ENCODE results near the gene ANXA4.
"Not testable (repeated sequence)": the region's sequence is repeated elsewhere in the genome, so short reads cannot be mapped to it uniquely, and the experiment has no call there.

The ANXA4 gene

DNA sequence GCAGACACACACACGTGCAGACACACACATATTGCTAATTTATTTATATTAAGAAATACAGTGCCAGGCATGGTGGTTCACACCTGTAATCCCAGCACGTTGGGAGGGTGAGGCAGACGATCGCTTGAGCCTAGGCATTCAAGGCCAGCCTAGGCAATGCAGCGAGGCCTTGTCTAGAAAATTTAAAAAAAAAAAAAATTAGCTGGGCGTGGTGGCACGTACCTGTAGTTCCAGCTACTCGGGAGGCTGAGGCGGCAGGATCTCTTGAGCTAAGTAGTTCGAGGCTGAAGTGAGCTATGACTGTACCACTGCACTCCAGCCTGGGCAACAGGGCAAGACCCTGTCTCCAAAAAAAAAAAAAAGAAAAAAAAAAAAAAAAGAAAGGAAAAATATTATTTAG lies 28.8 kb downstream of the ANXA4 start:
- Histone ChIP-seq H3K4me3 (ENCODE audit: low read length) (no peak overlapping the region), H3K4me1 (ENCODE audit: control insufficient read depth, insufficient read depth, low read length) (peaks cover 56% of the 10 kb centered on the region), H3K9me3 (ENCODE audit: control insufficient read depth, low read length) (no peaks in the 10 kb centered on the region), H3K9ac (ENCODE audit: low read length) (no peak overlapping the region), H3K27me3 (replicated peaks; ENCODE audit: control insufficient read depth, insufficient read depth, low read length) (no peaks in the 10 kb centered on the region), H3K36me3 (ENCODE audit: control insufficient read depth, insufficient read depth, low read length, severe bottlenecking) (no peaks in the 10 kb centered on the region)
- no peak for DNase-seq (ENCODE audit: low read depth)

DNA sequence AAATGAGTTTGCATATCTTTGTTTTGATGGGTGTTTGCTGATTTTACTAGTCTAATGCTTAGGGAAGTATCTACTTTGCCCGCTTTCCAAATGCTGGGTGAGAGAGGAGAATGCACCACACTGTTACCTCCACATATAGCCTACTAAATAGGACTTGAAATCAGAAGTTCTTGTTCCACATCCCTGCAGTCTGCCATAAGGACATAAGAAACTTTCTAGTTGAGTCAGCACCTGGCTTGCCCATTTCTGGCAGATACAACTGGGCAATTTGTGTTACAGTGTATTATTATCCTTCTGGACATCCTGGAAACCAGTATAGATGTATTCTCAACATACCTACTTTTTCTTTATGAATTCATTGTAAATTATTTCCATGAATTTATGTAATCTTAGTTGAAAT lies 29.5 kb downstream of the ANXA4 start:
- no peaks in the 10 kb centered on the region for H3K27me3 ChIP-seq (replicated peaks; ENCODE audit: control insufficient read depth, insufficient read depth, low read length)
- DNase-seq (ENCODE audit: low read depth): no peak
- H3K36me3 ChIP-seq (ENCODE audit: control insufficient read depth, insufficient read depth, low read length, severe bottlenecking): no peaks in the 10 kb centered on the region
- H3K4me1 ChIP-seq (ENCODE audit: control insufficient read depth, insufficient read depth, low read length): peaks cover 52% of the 10 kb centered on the region
- H3K9ac ChIP-seq (ENCODE audit: low read length): no peak overlapping the region
- no peaks in the 10 kb centered on the region for H3K9me3 ChIP-seq (ENCODE audit: control insufficient read depth, low read length)
- H3K4me3 ChIP-seq (ENCODE audit: low read length): no peak overlapping the region

DNA sequence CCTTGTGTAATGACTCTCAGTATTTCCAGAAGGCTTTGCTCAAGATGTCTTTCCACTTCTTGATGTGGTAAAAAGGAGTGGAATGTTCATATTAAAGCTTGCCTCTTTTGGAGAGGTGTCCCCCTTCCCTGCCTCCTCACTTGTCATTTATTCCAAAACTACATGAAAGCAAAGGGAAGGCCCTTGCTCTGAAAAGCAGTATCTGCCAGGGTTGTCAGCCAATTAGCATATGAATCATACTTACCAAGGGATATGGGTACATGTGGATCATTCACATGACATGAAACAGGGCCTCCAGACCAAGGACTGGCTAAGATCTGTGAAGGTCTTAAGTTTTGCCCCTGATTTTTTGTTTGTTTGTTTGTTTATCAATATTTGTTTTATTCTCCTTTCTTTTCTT lies 31.3 kb downstream of the ANXA4 start:
- H3K36me3 ChIP-seq (ENCODE audit: control insufficient read depth, insufficient read depth, low read length, severe bottlenecking): no peaks in the 10 kb centered on the region
- H3K9me3 ChIP-seq (ENCODE audit: control insufficient read depth, low read length): no peaks in the 10 kb centered on the region
- peaks cover 40% of the 10 kb centered on the region for H3K4me1 ChIP-seq (ENCODE audit: control insufficient read depth, insufficient read depth, low read length)
- no peak overlapping the region for H3K4me3 ChIP-seq (ENCODE audit: low read length)
- peak overlapping the region; percentile 3 for H3K9ac ChIP-seq (ENCODE audit: low read length)
- no peaks in the 10 kb centered on the region for H3K27me3 ChIP-seq (replicated peaks; ENCODE audit: control insufficient read depth, insufficient read depth, low read length)
- peak; percentile 66 for DNase-seq (ENCODE audit: low read depth)

DNA sequence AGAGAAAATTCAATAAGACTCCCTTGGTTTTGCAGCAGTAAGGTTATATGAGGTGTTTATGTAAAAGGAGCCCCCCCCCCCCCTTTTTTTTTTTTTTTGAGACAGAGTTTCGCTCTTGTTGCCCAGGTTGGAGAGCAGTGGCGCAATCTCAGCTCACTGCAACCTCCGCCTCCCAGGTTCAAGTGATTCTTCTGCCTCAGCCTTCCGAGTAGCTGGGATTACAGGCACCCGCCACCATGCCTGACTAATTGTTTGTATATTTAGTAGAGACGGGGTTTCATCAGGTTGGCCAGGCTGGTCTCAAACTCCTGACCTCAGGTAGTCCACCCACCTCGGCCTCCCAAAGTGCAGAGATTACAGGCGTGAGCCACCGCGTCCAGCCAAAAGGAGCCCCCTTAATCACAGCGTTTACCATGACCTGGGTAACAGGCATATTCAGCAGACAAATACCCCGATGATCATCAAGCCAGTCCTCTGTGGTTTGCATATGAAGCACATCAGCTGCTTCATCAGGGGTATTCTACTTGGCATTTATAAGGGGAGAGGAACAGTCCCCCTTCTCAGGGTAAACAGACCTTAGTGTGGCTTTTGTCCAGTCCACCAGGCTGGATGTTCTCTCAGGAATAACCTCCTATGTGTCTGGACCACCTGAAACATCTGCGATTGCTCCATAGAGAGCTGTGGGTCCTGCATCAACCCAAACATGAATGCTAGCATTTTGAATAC lies 32.5 kb downstream of the ANXA4 start:
- H3K27me3 ChIP-seq (replicated peaks; ENCODE audit: control insufficient read depth, insufficient read depth, low read length); H3K9me3 ChIP-seq (ENCODE audit: control insufficient read depth, low read length); DNase-seq (ENCODE audit: low read depth); H3K9ac ChIP-seq (ENCODE audit: low read length); H3K36me3 ChIP-seq (ENCODE audit: control insufficient read depth, insufficient read depth, low read length, severe bottlenecking); H3K4me3 ChIP-seq (ENCODE audit: low read length): not testable (repeated sequence)
- H3K4me1 ChIP-seq (ENCODE audit: control insufficient read depth, insufficient read depth, low read length): peaks cover 40% of the 10 kb centered on the region

DNA sequence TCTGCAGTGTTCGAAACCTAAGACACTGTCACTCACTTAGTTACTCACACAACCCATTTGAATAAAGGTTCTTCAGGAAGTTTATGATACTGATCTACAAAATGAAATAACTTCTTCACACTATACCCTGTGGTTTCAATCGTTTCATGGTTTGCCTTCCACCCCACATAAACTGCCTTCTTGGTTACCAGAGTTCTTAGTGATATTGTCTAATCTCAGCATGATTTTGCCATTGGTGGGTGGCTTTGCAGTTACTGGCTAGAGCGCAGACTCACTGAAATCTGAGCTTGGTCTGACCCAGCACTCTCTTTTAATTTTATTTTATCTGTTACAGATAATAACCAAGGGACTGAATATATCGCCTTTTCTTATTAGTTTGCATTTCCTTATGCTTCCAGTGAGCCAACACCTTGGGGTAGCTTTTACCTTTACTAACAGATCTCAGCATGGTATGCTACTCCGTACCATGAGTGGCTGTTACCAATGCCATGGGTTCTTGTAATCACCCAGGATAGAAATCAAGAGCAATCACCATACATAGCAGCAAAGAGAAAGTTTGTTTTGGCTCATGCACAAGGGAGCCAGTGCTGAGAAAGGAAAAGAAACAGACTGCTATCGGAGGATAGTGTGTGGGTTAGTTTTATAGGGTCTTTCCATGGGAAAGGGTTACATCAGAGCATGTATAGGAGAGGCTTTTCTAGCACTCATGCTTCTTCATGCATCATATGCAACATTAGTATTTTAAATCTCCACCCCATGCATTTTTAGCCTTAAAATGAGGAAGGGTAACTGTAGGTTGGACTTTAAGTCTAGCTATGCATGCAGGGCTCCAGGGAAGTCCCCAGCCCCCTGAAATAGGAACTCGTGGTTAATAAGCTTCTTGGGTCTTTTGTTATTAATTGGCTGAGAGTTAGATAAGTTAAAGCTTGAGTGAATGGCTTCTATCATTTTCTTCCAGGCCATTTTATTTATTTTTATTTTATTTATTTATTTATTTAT lies 33.3 kb downstream of the ANXA4 start:
- no peak for DNase-seq (ENCODE audit: low read depth)
- H3K4me3 ChIP-seq (ENCODE audit: low read length): no peak overlapping the region
- H3K4me1 ChIP-seq (ENCODE audit: control insufficient read depth, insufficient read depth, low read length): peaks cover 37% of the 10 kb centered on the region
- no peaks in the 10 kb centered on the region for H3K36me3 ChIP-seq (ENCODE audit: control insufficient read depth, insufficient read depth, low read length, severe bottlenecking)
- no peak overlapping the region for H3K9ac ChIP-seq (ENCODE audit: low read length)
- no peaks in the 10 kb centered on the region for H3K27me3 ChIP-seq (replicated peaks; ENCODE audit: control insufficient read depth, insufficient read depth, low read length)
- no peaks in the 10 kb centered on the region for H3K9me3 ChIP-seq (ENCODE audit: control insufficient read depth, low read length)

DNA sequence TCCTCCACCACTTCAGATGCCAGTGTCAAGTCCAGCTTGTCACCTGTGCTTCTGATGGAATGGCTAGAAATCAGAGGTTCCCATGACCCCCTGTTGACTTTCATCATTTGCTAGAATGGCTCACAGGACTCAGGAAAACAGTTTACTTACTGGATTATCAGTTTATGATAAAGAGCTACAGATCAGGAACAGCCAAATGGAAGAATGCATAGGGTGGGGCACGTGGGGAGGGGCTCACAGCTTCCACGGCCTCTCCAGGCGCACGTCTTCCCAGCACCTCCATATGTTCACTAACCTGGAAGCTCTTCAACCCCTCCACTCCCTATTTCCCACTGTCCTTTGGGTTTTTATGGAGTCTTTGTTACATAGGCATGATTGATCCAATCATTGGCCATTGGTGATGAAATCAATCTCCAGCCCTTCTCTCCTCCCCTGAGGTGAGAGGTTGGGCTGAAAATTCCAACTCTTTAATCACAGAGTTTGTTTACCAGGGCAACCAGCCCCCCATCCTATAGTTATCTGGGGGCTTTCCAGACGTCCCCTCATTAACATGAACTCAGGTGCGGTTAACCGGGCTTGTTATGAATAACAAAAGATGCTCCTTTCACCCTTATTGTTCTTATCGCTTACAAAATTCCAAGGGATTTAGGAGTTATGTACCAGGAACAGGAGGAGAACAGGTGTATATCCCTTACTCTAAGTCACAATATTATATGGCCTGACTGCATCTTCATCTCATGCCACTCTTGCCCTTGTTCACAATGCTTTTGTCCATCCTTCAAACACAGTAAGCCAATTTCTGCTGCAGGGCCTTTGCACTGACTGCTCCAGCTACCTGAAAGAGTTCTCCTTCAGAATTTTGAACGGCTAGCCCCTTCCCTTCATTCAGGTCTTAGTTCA lies 35.2 kb downstream of the ANXA4 start:
- Histone ChIP-seq H3K9ac (ENCODE audit: low read length) (no peak overlapping the region), H3K4me3 (ENCODE audit: low read length) (no peak overlapping the region)

DNA sequence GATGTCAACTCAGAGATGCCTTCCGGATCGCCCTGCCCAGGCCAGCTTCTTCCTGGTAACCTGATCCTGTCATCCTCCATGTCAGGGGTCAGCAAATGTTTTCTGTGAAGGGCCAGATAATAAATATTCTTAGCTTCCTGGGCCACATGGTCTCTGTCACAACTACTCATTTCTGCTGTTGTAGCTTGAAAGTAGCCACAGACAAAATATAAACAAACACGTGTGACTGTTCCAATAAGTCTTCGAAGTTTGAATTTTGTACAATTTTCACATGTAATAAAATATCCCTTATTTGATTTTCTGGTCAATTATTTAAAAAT lies 35.8 kb downstream of the ANXA4 start:
- Histone ChIP-seq H3K9me3 (ENCODE audit: control insufficient read depth, low read length) (no peaks in the 10 kb centered on the region), H3K36me3 (ENCODE audit: control insufficient read depth, insufficient read depth, low read length, severe bottlenecking) (peaks cover 3% of the 10 kb centered on the region), H3K9ac (ENCODE audit: low read length) (no peak overlapping the region), H3K4me1 (ENCODE audit: control insufficient read depth, insufficient read depth, low read length) (peaks cover 30% of the 10 kb centered on the region), H3K4me3 (ENCODE audit: low read length) (no peak overlapping the region), H3K27me3 (replicated peaks; ENCODE audit: control insufficient read depth, insufficient read depth, low read length) (no peaks in the 10 kb centered on the region)
- DNase-seq (ENCODE audit: low read depth): no peak

More for the DNA sequence above, 35.2 kb downstream of the ANXA4 start:
- DNase-seq (ENCODE audit: low read depth): no peak
- no peaks in the 10 kb centered on the region for H3K27me3 ChIP-seq (replicated peaks; ENCODE audit: control insufficient read depth, insufficient read depth, low read length)
- no peaks in the 10 kb centered on the region for H3K9me3 ChIP-seq (ENCODE audit: control insufficient read depth, low read length)
- H3K36me3 ChIP-seq (ENCODE audit: control insufficient read depth, insufficient read depth, low read length, severe bottlenecking): no peaks in the 10 kb centered on the region
- H3K4me1 ChIP-seq (ENCODE audit: control insufficient read depth, insufficient read depth, low read length): peaks cover 35% of the 10 kb centered on the region

DNA sequence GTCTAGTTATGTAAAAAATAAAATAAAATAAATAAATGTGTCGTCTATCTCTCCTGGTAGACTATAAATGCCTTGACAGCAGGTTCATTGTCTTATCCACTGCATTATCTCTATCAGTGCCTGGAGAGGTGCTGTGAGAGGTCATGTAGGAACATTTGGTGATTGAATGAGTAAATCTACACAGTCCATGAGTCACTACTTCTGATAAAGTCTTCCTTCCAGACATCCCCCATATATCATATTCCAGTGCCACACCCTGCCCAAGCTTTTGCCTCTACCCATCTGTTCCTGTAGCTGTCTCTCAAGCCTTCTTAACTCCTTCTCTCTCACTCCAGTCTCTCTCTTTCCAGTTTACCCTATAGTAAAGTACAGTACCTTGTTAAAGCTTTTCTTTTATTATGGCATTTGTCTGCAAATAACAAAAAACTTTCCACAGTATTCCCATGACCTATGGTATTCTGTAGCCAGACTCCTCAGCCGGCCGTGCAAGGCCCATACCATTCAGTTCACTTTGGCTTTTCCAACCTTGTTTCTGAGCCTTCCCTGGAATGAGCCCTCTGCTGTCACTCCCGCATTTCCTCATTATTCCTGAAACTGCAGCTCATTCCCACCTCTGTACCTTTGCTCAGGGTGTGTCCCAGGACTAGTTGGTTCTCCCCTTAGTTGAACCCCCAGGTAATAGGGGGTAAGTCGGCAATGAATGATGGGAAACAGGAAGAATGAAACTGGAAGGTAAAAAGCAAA lies 37.5 kb downstream of the ANXA4 start:
- Histone ChIP-seq H3K4me1 (ENCODE audit: control insufficient read depth, insufficient read depth, low read length) (peaks cover 23% of the 10 kb centered on the region), H3K27me3 (replicated peaks; ENCODE audit: control insufficient read depth, insufficient read depth, low read length) (no peaks in the 10 kb centered on the region), H3K4me3 (ENCODE audit: low read length) (no peak overlapping the region), H3K9me3 (ENCODE audit: control insufficient read depth, low read length) (no peaks in the 10 kb centered on the region), H3K36me3 (ENCODE audit: control insufficient read depth, insufficient read depth, low read length, severe bottlenecking) (peaks cover 5% of the 10 kb centered on the region), H3K9ac (ENCODE audit: low read length) (no peak overlapping the region)
- DNase-seq (ENCODE audit: low read depth): no peak

DNA sequence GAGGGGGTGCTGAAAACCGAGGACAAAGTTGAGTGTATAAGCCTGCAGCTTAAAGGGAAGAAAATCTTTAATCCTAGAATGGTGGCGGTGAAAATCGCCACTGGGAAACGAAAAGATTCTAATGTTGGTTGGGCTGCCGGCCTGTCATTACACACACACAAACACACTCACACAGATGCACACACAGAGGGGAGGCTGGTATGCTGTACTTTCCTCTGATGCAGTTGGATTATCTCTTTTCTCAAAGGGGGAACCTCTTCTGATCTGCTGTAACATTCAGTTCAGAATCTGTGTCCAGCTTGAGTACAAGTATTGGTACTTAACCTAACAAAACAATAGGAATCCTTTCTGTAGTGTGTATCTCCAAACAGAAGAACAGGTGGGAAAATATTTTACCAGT lies 39.0 kb downstream of the ANXA4 start:
- no peaks in the 10 kb centered on the region for H3K27me3 ChIP-seq (replicated peaks; ENCODE audit: control insufficient read depth, insufficient read depth, low read length)
- H3K36me3 ChIP-seq (ENCODE audit: control insufficient read depth, insufficient read depth, low read length, severe bottlenecking): peaks cover 9% of the 10 kb centered on the region
- peaks cover 26% of the 10 kb centered on the region for H3K4me1 ChIP-seq (ENCODE audit: control insufficient read depth, insufficient read depth, low read length)
- DNase-seq (ENCODE audit: low read depth): no peak
- no peaks in the 10 kb centered on the region for H3K9me3 ChIP-seq (ENCODE audit: control insufficient read depth, low read length)
- H3K4me3 ChIP-seq (ENCODE audit: low read length): no peak overlapping the region
- H3K9ac ChIP-seq (ENCODE audit: low read length): no peak overlapping the region

DNA sequence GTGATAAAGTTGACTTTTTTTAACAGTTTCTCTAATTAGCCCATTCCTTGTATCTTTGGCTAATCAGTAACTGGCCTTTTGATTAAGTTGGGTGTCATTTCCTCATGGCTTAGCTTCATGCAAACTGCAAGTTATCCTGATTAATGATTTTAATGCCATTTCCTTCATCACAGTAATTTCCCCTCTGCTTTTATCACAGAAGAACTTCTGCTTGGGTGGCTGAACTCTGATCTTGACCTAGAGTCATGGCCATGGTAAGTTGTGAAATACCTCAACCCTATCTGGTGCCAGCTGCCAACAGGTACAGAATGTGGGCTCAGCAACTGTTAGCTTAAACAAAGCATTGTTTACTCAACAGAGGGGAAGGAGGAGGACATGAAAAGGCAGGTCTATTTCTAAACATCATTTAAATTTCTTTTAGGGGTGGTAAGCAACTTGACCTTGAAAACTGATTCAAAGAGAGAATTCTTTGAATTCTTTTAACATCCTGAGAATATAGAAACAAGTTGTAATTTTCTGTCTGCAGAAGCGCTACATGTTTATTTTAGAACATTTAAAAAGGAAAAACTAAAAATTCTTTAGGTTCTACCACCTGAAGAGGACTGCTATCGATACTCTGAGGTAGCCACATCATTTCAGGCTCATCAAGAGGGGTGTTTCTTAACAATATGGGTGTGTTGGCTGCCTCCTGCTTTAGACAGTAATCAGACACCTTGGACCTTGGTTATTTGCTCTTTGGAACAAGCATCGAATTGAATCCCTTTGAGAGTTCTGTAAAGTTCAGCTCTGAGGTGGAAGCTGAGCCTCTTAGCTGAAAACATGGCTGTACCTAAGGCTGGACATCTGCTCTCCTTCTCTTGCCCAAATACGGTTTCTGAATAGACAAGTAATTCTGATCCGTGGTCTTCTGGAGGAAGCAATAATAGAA lies 39.7 kb downstream of the ANXA4 start:
- Histone ChIP-seq H3K9ac (ENCODE audit: low read length) (no peak overlapping the region), H3K36me3 (ENCODE audit: control insufficient read depth, insufficient read depth, low read length, severe bottlenecking) (peaks cover 11% of the 10 kb centered on the region), H3K4me1 (ENCODE audit: control insufficient read depth, insufficient read depth, low read length) (peaks cover 26% of the 10 kb centered on the region), H3K27me3 (replicated peaks; ENCODE audit: control insufficient read depth, insufficient read depth, low read length) (no peaks in the 10 kb centered on the region), H3K9me3 (ENCODE audit: control insufficient read depth, low read length) (no peaks in the 10 kb centered on the region), H3K4me3 (ENCODE audit: low read length) (no peak overlapping the region)
- DNase-seq (ENCODE audit: low read depth): no peak

Data from adipocyte (in vitro differentiated cells).